HCT116 (cell line): Measurements from ENCODE around the gene PARM1. TPM values are rescaled to one million over a fixed set of nuclear protein-coding genes. Genes with fewer than 3 reads are reported as not detected.
A peak's percentile ranks its signal among the peaks of the same experiment; 100 is the strongest.

Experiments
- ATAC-seq: fragments of 200-7000 bp; cut with Tn5 transposase; 2 replicates; pipeline ENCODE4 v1.9.1; 2020; ENCODE audit warnings: mild to moderate bottlenecking, moderate library complexity
- BruUV-seq: library from RNA; stranded (reverse); fragments of 400-500 nt; replicated peaks from 2 replicates; lab custom pipeline; 2021; lab: Mats Ljungman, UMichigan
- CTCF ChIA-PET: fragments of 300-600 bp; sonication (Branson Sonifier 250); formaldehyde crosslinking; loops from one replicate; lab custom pipeline; 2021; ENCODE audit warnings: antibody characterized with exemption; lab: Charles Lee
- POLR2A ChIA-PET: fragments of 300-600, 350-600 bp; sonication (Branson Sonifier 250); formaldehyde crosslinking; loops from one replicate; lab custom pipeline; 2021; ENCODE audit warnings: antibody characterized with exemption; lab: Charles Lee
- RAD21 ChIA-PET, 2 experiments: fragments of 300-600 bp; sonication (Branson Sonifier 250); formaldehyde crosslinking; loops; one replicate each; lab custom pipeline; 2023; ENCODE audit warnings: low total read pairs in 2 of 2; ENCODE audit not compliant: uncharacterized antibody in 2 of 2, unreplicated experiment in 2 of 2, low non-redundant PET in 1 of 2; lab: Charles Lee
- DNase-seq: peaks from one replicate; pipeline ENCODE4 v3.0.0-alpha.2; 2010; ENCODE audit warnings: low read depth, low spot score
- H2AFZ ChIP-seq: fragments of 200-600 bp; shearing (Covaris generic), sonication (generic); 2 replicates; pipeline ENCODE4 v1.6.1; 2017; ENCODE audit warnings: low read depth, mixed run types, mixed read lengths, antibody characterized with exemption, low read length; ENCODE audit not compliant: poor library complexity, severe bottlenecking
- H3K27ac ChIP-seq: 2 replicates; pipeline ENCODE4 v1.5.1; 2012; ENCODE audit warnings: low read depth, low read length
- H3K27me3 ChIP-seq: fragments of 200-600 bp; sonication (generic); 2 replicates; pipeline ENCODE4 v1.6.1; 2016; ENCODE audit warnings: mixed run types, low read length, mixed read lengths; ENCODE audit not compliant: insufficient read depth
- H3K36me3 ChIP-seq, 2 experiments: fragments of 200-500 bp in 1 of 2; fragments of 200-600 bp in 1 of 2; sonication (Bioruptor generic) in 1 of 2; sonication (generic) in 1 of 2; 2 replicates each; pipeline versions ENCODE4 v1.5.1 to v1.6.1; 2014 to 2016; ENCODE audit warnings: low read length in 2 of 2, inconsistent platforms in 1 of 2, mixed read lengths in 1 of 2, mixed run types in 1 of 2; ENCODE audit not compliant: insufficient read depth in 2 of 2, control insufficient read depth in 1 of 2
- H3K4me1 ChIP-seq, 2 experiments: fragments of 200-600 bp in 1 of 2; sonication (generic) in 1 of 2; 2 replicates each; pipeline versions ENCODE4 v1.5.1 to v1.6.1; 2012 to 2017; ENCODE audit warnings: low read length in 2 of 2, inconsistent platforms in 1 of 2, mild to moderate bottlenecking in 1 of 2, mixed read lengths in 1 of 2, mixed run types in 1 of 2, moderate library complexity in 1 of 2; ENCODE audit not compliant: insufficient read depth in 2 of 2, control insufficient read depth in 1 of 2
- H3K4me2 ChIP-seq: fragments of 200-600 bp; sonication (generic); 2 replicates; pipeline ENCODE4 v1.6.1; 2017; ENCODE audit warnings: mixed run types, low read length, mixed read lengths
- H3K4me3 ChIP-seq, 2 experiments: fragments of 200-600 bp in 1 of 2; sonication (generic) in 1 of 2; replicated peaks in 1 of 2; 2 replicates each; pipeline ENCODE4 v1.5.1; 2011 to 2016; ENCODE audit warnings: low read length in 2 of 2, control low read depth in 1 of 2, low read depth in 1 of 2, mild to moderate bottlenecking in 1 of 2, mixed read lengths in 1 of 2, mixed run types in 1 of 2
- H3K79me2 ChIP-seq: fragments of 200-600 bp; sonication (generic); 2 replicates; pipeline ENCODE4 v1.6.1; 2017; ENCODE audit warnings: mild to moderate bottlenecking, mixed run types, low read length, moderate library complexity, mixed read lengths; ENCODE audit not compliant: insufficient read depth
- H3K9ac ChIP-seq: fragments of 200-600 bp; sonication (generic); 2 replicates; pipeline ENCODE4 v1.6.1; 2016; ENCODE audit warnings: low read length, mixed read lengths
- H3K9me2 ChIP-seq: fragments of 200-600 bp; sonication (generic), shearing (Covaris generic); 2 replicates; pipeline ENCODE4 v1.6.1; 2017; ENCODE audit warnings: mixed run types, mild to moderate bottlenecking, moderate library complexity; ENCODE audit not compliant: insufficient read depth
- H3K9me3 ChIP-seq, 2 experiments: fragments of 200-500 bp in 1 of 2; fragments of 200-600 bp in 1 of 2; sonication (Bioruptor generic) in 1 of 2; sonication (generic) in 1 of 2; 2 replicates each; pipeline ENCODE4 v1.6.1; 2014 to 2017; ENCODE audit warnings: low read length in 2 of 2, mixed read lengths in 2 of 2, inconsistent platforms in 1 of 2, low read depth in 1 of 2, mild to moderate bottlenecking in 1 of 2, mixed run types in 1 of 2, moderate library complexity in 1 of 2; ENCODE audit not compliant: control insufficient read depth in 1 of 2, insufficient read depth in 1 of 2
- H4K20me1 ChIP-seq: fragments of 200-600 bp; sonication (generic), shearing (Covaris generic); 2 replicates; pipeline ENCODE4 v1.6.1; 2017; ENCODE audit warnings: mixed run types, mild to moderate bottlenecking, moderate library complexity; ENCODE audit not compliant: insufficient read depth
- CEBPB ChIP-seq: IDR thresholded peaks from 2 replicates; pipeline ENCODE4 v1.6.1; 2012; ENCODE audit warnings: low read depth
- CTCF ChIP-seq, 3 experiments: fragments of 200-600 bp in 1 of 3; sonication (generic) in 1 of 3; IDR thresholded peaks in 2 of 3; conservative IDR thresholded peaks in 1 of 3; 2 replicates each; pipeline ENCODE4 v1.5.1; 2012 to 2017; ENCODE audit warnings: low read depth in 2 of 3, low read length in 2 of 3, antibody characterized with exemption in 1 of 3, borderline replicate concordance in 1 of 3, control low read depth in 1 of 3, mild to moderate bottlenecking in 1 of 3, mixed read lengths in 1 of 3, mixed run types in 1 of 3, moderate library complexity in 1 of 3; ENCODE audit not compliant: insufficient read depth in 1 of 3
- EZH2phosphoT487 ChIP-seq: fragments of 200-600 bp; IDR thresholded peaks from 2 replicates; pipeline ENCODE4 v1.6.1; 2018; ENCODE audit warnings: antibody characterized with exemption, borderline replicate concordance
- RAD21 ChIP-seq: IDR thresholded peaks from 2 replicates; pipeline ENCODE4 v1.6.1; 2012; ENCODE audit warnings: low read depth, mild to moderate bottlenecking
- ZBTB33 ChIP-seq: IDR thresholded peaks from 2 replicates; pipeline ENCODE4 v1.6.1; 2011; ENCODE audit warnings: mild to moderate bottlenecking, low read length, moderate library complexity; ENCODE audit not compliant: insufficient replicate concordance; ENCODE audit errors: extremely low read depth
- intact Hi-C: fragments of 100-400 bp; cut with micrococcal nuclease; formaldehyde crosslinking; loops from 2 replicates; pipeline ENCODE4 v1.10.0; 2022
- total RNA-seq: library from RNA; stranded (reverse); gene quantifications from one replicate; pipeline ENCODE4 v1.2.1, GENCODE V29; 2021; ENCODE audit not compliant: unreplicated experiment

Gene PARM1
- total RNA-seq, 1 experiment from 2014 or later = 11.7 TPM

- H4K20me1 ChIP-seq = no peaks in the 10 kb centered on the region
- H3K9ac ChIP-seq = no peak overlapping the region
- H3K27me3 ChIP-seq = no peaks in the 10 kb centered on the region
- ATAC-seq (no peak), DNase-seq (no peak)
- H2AFZ ChIP-seq = no peak overlapping the region
- no peak overlapping the region for H3K27ac ChIP-seq
- no peaks in the 10 kb centered on the region for H3K36me3 ChIP-seq
- ChIA-PET CTCF (interaction anchor here (0.6 kb wide), 1 partner anchor 79 kb away, joined by 3 read pairs; no protein-coding TSS in a partner anchor), POLR2A (no interaction called here), RAD21 (no interaction called here)
- BruUV-seq = no TSS peak
- no peaks in the 10 kb centered on the region for H3K9me3 ChIP-seq
- TF ChIP-seq EZH2phosphoT487 = no peak
- no peak for TF ChIP-seq CEBPB
- H3K4me2 ChIP-seq = no peak overlapping the region
- H3K79me2 ChIP-seq = no peaks in the 10 kb centered on the region
- intact Hi-C loops = no loop called here
- no peaks in the 10 kb centered on the region for H3K9me2 ChIP-seq
- no peak overlapping the region for H3K4me3 ChIP-seq
- H3K4me1 ChIP-seq = no peaks in the 10 kb centered on the region
These were observed 113.7 kb downstream of the PARM1 start for GRCh38 chr4:75046641-75047040.

GRCh38 chr4:75048208-75048879 lies 115.4 kb downstream of the PARM1 start:
- intact Hi-C loops = no loop called here

More at GRCh38 chr4:75048208-75048879, 115.4 kb downstream of the PARM1 start:
- Histone ChIP-seq H4K20me1 (no peaks in the 10 kb centered on the region), H3K9me2 (no peaks in the 10 kb centered on the region), H3K4me1 (no peaks in the 10 kb centered on the region), H3K27me3 (no peaks in the 10 kb centered on the region), H3K4me2 (no peak overlapping the region), H3K9ac (no peak overlapping the region), H2AFZ (no peak overlapping the region), H3K36me3 (no peaks in the 10 kb centered on the region), H3K9me3 (no peaks in the 10 kb centered on the region), H3K27ac (no peak overlapping the region), H3K79me2 (no peaks in the 10 kb centered on the region), H3K4me3 (no peak overlapping the region)
- DNase-seq (no peak), ATAC-seq (no peak)
- ChIA-PET CTCF (no interaction called here), RAD21 (no interaction called here), POLR2A (no interaction called here)
- no TSS peak for BruUV-seq
- no peak for TF ChIP-seq EZH2phosphoT487
- TF ChIP-seq ZBTB33 = no peak
- peak in 2 of 3 experiments; percentile 56 to 69; a peak in 4 of 6 replicates for TF ChIP-seq CTCF (IDR thresholded peaks at IDR 0.05 in 2 of 3, conservative IDR thresholded peaks at IDR 0.05 in 1 of 3; ENCODE audit: borderline replicate concordance in 1 of 3, insufficient read depth in 1 of 3, low read depth in 2 of 3, low read length in 2 of 3)
- TF ChIP-seq RAD21 = peak; percentile 25; the same call in 1 of the 2 replicates
